ENCODE results near the gene OS9. TPM values are rescaled to one million over a fixed set of nuclear protein-coding genes. Genes with fewer than 3 reads are reported as not detected.
A peak's percentile ranks its signal among the peaks of the same experiment; 100 is the strongest.
"Not testable (repeated sequence)": the region's sequence is repeated elsewhere in the genome, so short reads cannot be mapped to it uniquely, and the experiment has no call there.

The OS9 gene
- 82.6 and 104 TPM in 2 replicates for total RNA-seq (2014; rRNA removed; shearing (Covaris generic))
- 109 and 112 TPM in 2 replicates for total RNA-seq (2022)
- percentile 72 among the genes with signal in this experiment for Bru-seq, nascent RNA
- BruChase-seq, experiment 1, labeled RNA remaining after a 6-hour chase = percentile 84 among the genes with signal in this experiment
- BruChase-seq, experiment 2, labeled RNA remaining after a 2-hour chase = percentile 77 among the genes with signal in this experiment
- long read RNA-seq, transcript OS9-204 (15 exons, 2,091 nt) = minor isoform, 5 of 300 reads
- long read RNA-seq, transcript OS9-201 (14 exons, 2,505 nt) = minor isoform, 23 of 300 reads
- long read RNA-seq, transcript OS9-220 (14 exons, 2,135 nt) = minor isoform, 40 of 300 reads
- long read RNA-seq, transcript OS9-202 (15 exons, 2,691 nt) = major isoform, 110 of 300 reads
- long read RNA-seq, partial matches to known transcripts = 13 of 300 reads
- long read RNA-seq, other reads (novel, unspliced or antisense) = 105 of 300 reads

DNA sequence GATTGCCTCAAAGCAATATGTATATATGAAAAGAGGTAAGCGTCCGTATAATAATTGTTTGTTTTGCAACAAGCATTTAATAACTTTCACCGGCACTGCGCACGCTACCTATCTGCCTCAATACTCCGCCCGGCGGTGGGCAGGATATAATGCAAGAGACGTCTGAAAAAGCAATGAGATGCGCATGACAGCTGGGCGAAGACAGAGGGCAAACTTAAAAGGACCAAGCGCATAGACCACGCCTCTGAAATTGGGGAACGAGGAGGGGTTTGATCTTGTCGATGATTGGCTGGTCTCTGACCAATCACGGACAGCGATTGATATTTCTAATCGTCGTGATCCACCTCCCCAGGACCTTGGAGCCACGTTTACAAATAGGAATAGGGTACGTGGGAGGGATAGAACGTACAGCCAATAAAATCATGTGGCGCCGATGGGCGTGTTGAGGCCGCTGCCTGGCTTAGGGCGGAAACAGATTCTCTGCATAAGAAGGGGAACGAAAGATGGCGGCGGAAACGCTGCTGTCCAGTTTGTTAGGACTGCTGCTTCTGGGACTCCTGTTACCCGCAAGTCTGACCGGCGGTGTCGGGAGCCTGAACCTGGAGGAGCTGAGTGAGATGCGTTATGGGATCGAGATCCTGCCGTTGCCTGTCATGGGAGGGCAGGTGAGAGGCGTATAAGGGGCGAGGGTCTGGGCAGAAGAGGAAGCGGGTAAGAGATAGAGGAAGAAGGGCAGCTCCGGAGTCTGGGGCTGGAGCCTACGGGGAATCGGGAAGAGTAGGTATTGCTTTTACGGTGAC, at the start of gene OS9:
Gene OS9, plus strand, starts transcription at position 474 of the 800 bp plus-strand sequence. Its CDS starts 30 bp downstream, at position 504.
- peak; percentile 100 for DNase-seq (ENCODE audit: low spot score)
- H3K9me2 ChIP-seq (ENCODE audit: insufficient read depth, low read length) = no peaks in the 10 kb centered on the region
- H3K9me3 ChIP-seq (ENCODE audit: low read length) = no peaks in the 10 kb centered on the region; the same call in 1 of the 2 replicates
- H3K79me2 ChIP-seq (ENCODE audit: insufficient read depth, low read depth, low read length) = peaks cover 9% of the 10 kb centered on the region; the same call in 1 of the 2 replicates
- ChIA-PET POLR2A (interaction anchor here (0.6 to 1.6 kb wide), 4 partner anchors 9 to 1485 kb away, joined by 3 to 6 read pairs (median 4); no protein-coding TSS in a partner anchor), CTCF (ENCODE audit: unreplicated experiment) (no interaction called here)
- H3K4me2 ChIP-seq (ENCODE audit: low read length) = peak within 1 kb of the TSS; percentile 93
- no peak for TF ChIP-seq EZH2phosphoT487 (IDR thresholded peaks at IDR 0.05; ENCODE audit: borderline replicate concordance, low read depth, low read length)
- TF ChIP-seq, protein P1, sequence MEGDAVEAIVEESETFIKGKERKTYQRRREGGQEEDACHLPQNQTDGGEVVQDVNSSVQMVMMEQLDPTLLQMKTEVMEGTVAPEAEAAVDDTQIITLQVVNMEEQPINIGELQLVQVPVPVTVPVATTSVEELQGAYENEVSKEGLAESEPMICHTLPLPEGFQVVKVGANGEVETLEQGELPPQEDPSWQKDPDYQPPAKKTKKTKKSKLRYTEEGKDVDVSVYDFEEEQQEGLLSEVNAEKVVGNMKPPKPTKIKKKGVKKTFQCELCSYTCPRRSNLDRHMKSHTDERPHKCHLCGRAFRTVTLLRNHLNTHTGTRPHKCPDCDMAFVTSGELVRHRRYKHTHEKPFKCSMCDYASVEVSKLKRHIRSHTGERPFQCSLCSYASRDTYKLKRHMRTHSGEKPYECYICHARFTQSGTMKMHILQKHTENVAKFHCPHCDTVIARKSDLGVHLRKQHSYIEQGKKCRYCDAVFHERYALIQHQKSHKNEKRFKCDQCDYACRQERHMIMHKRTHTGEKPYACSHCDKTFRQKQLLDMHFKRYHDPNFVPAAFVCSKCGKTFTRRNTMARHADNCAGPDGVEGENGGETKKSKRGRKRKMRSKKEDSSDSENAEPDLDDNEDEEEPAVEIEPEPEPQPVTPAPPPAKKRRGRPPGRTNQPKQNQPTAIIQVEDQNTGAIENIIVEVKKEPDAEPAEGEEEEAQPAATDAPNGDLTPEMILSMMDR (conservative IDR thresholded peaks at IDR 0.05; ENCODE audit: low read length) = peak; percentile 86
- H3K27ac ChIP-seq (ENCODE audit: low read depth, low read length, poor library complexity, severe bottlenecking) = no peak within 1 kb of the TSS
- H2AFZ ChIP-seq (ENCODE audit: low read length) = peak within 1 kb of the TSS; percentile 93
- no TSS peak for BruUV-seq (replicated peaks)
- H3K36me3 ChIP-seq (ENCODE audit: insufficient read depth, low read length) = peaks cover 32% of the 10 kb centered on the region
- no peaks in the 10 kb centered on the region for H4K20me1 ChIP-seq (ENCODE audit: insufficient read depth, low read length)
- H3K4me3 ChIP-seq (ENCODE audit: low read depth, low read length, poor library complexity, severe bottlenecking) = peak within 1 kb of the TSS; percentile 81
- intact Hi-C loops (cut with micrococcal nuclease; ENCODE audit: unreplicated experiment) = loop anchor here (1.0 to 5.0 kb wide), 4 partner anchors 17 to 111 kb away; partner anchors contain the start of gene B4GALNT1
- peaks cover 12% of the 10 kb centered on the region for H3K4me1 ChIP-seq (ENCODE audit: insufficient read depth, low read length, poor library complexity, severe bottlenecking)

DNA sequence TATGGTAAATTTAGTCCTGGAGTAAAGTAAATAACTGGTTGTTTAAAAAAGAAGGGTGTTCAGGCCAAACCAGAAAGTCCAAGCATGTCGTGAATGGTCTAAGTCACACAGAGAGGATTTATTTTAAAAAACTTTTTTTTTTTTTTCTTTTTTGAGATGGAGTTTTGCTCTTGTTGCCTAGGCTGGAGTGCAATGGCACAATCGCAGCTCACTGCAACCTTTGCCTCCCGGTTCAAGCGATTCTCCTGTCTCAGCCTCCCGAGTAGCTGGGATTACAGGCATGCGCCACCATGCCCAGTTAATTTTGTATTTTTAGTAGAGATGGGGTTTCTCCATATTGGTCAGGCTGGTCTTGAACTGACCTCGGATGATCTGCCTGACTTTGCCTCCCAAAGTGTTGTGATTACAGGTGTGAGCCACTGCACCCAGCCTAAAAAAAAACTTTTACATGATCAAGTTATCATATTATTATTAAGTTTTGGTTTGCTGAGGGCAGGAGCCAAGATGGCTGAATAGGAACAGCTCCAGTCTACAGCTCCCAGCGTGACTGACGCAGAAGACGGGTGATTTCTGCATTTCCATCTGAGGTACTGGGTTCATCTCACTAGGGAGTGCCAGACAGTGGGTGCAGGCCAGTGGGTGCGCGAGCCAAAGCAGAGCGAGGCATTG, 47.8 kb upstream of the OS9 start:
- H3K27ac ChIP-seq (ENCODE audit: low read depth, low read length, poor library complexity, severe bottlenecking); H3K4me2 ChIP-seq (ENCODE audit: low read length); H3K9me2 ChIP-seq (ENCODE audit: insufficient read depth, low read length); CTCF ChIA-PET (ENCODE audit: unreplicated experiment); BruUV-seq (replicated peaks); H3K4me3 ChIP-seq (ENCODE audit: low read depth, low read length, poor library complexity, severe bottlenecking); H2AFZ ChIP-seq (ENCODE audit: low read length); H3K4me1 ChIP-seq (ENCODE audit: insufficient read depth, low read length, poor library complexity, severe bottlenecking); H3K36me3 ChIP-seq (ENCODE audit: insufficient read depth, low read length); H4K20me1 ChIP-seq (ENCODE audit: insufficient read depth, low read length); H3K79me2 ChIP-seq (ENCODE audit: insufficient read depth, low read depth, low read length); intact Hi-C loops (cut with micrococcal nuclease; ENCODE audit: unreplicated experiment): not testable (repeated sequence)
- POLR2A ChIA-PET = interaction anchor here (0.7 kb wide), 2 partner anchors 54 to 255 kb away, joined by 3 to 5 read pairs; no protein-coding TSS in a partner anchor
- peak; percentile 69 for DNase-seq (ENCODE audit: low spot score)
- peaks cover 11% of the 10 kb centered on the region for H3K9me3 ChIP-seq (ENCODE audit: low read length)

GRCh38 chr12:57646659-57647049, 47.3 kb upstream of the OS9 start:
- POLR2A ChIA-PET = interaction anchor here (0.7 kb wide), 1 partner anchor 54 kb away, joined by 3 read pairs; no protein-coding TSS in a partner anchor
- H2AFZ ChIP-seq (ENCODE audit: low read length); H3K36me3 ChIP-seq (ENCODE audit: insufficient read depth, low read length); BruUV-seq (replicated peaks); H3K27ac ChIP-seq (ENCODE audit: low read depth, low read length, poor library complexity, severe bottlenecking); H4K20me1 ChIP-seq (ENCODE audit: insufficient read depth, low read length); H3K9me2 ChIP-seq (ENCODE audit: insufficient read depth, low read length); DNase-seq (ENCODE audit: low spot score); H3K79me2 ChIP-seq (ENCODE audit: insufficient read depth, low read depth, low read length); H3K4me3 ChIP-seq (ENCODE audit: low read depth, low read length, poor library complexity, severe bottlenecking); H3K4me1 ChIP-seq (ENCODE audit: insufficient read depth, low read length, poor library complexity, severe bottlenecking); intact Hi-C loops (cut with micrococcal nuclease; ENCODE audit: unreplicated experiment); CTCF ChIA-PET (ENCODE audit: unreplicated experiment); H3K4me2 ChIP-seq (ENCODE audit: low read length): not testable (repeated sequence)
- H3K9me3 ChIP-seq (ENCODE audit: low read length) = peaks cover 11% of the 10 kb centered on the region

All from OCI-LY7 (cell line).